GM18526 (cell line): ENCODE measurements around the gene PARD3.

Experiments used
- POLR2A ChIP-seq: IDR thresholded peaks from 3 replicates; pipeline ENCODE4 v1.6.1; 2011; ENCODE audit not compliant: insufficient read length; ENCODE audit errors: extremely low read depth

PARD3 gene

DNA sequence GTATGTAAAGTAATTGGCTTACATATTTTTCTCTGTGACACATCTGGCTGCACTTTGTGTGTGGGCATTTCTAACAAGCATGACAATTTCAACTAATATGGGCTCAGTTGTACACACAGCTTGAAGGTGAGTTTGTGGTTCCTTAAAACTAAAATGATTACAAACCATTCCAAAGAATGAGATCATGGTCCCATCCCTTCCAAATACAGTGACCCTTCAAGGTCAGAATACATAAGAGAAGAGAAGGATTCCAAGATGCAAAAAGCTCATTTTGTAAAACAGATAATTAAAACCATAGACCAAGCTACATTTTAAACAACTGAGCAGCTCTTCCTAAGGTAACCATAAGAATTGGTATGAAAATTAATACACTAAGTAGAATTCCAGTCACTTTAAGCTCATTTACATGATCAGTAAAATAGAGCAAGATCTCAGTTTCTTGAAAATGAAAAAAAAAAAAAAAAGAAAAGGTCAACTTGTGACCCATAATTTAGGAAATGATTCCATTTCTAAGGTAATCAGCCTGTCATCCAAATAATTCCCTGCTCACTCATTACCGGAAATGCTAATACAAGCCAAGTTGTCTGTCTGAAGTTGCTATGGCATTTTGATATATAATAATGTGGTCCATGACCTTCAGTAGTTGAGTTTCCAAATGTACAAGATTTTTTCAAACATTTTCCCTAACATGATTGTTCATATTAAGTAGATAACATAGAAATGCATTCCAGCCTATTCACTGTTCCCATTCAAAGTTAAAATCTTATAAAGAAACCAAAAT is 688.5 kb downstream of the PARD3 start:
- no peak for TF ChIP-seq POLR2A

- TF ChIP-seq POLR2A: no peak
Observed at GRCh38 chr10:34125702-34126101, 689.4 kb downstream of the PARD3 start.

GRCh38 chr10:34124522-34125035 is 690.5 kb downstream of the PARD3 start:
- no peak for TF ChIP-seq POLR2A

- TF ChIP-seq POLR2A: no peak
Observed at GRCh38 chr10:34121781-34122622, 693.1 kb downstream of the PARD3 start.

GRCh38 chr10:34121125-34121753 is 693.9 kb downstream of the PARD3 start:
- no peak for TF ChIP-seq POLR2A

GRCh38 chr10:34119456-34119855 is 695.6 kb downstream of the PARD3 start:
- no peak for TF ChIP-seq POLR2A

DNA sequence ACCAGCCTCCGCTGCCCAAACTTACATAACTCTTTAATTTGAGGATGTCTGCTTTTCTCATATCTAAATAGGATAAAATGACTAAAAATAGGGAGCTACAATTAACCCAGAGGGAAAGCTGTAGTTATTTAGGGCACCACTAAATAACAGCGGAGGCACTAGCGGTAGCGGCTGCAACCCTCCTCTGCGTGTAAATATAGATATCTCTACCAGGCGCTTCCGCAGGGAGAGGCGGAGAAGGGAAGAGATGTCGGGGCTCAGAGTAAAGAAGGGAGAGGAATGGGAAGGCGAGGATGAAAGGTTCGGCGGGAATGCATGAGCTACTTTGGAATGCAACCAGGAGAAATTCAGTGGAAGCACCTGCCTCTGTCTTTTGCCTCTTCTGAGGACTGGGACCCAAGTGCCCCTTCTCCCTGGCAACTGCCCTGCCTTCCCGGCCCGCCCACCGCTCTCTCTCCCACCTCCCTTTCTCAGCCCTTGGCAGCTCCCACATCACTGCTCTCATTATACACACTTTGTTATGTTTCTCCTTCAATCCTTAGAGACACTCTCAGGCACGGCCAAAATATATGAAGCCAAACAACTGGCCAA is 698.3 kb downstream of the PARD3 start:
- no peak for TF ChIP-seq POLR2A

- TF ChIP-seq POLR2A: no peak
Observed at GRCh38 chr10:34116220-34116641, 698.9 kb downstream of the PARD3 start.

GRCh38 chr10:34114914-34115313 is 700.2 kb downstream of the PARD3 start:
- TF ChIP-seq POLR2A: no peak

GRCh38 chr10:34113504-34114225 is 701.4 kb downstream of the PARD3 start:
- TF ChIP-seq POLR2A: no peak

DNA sequence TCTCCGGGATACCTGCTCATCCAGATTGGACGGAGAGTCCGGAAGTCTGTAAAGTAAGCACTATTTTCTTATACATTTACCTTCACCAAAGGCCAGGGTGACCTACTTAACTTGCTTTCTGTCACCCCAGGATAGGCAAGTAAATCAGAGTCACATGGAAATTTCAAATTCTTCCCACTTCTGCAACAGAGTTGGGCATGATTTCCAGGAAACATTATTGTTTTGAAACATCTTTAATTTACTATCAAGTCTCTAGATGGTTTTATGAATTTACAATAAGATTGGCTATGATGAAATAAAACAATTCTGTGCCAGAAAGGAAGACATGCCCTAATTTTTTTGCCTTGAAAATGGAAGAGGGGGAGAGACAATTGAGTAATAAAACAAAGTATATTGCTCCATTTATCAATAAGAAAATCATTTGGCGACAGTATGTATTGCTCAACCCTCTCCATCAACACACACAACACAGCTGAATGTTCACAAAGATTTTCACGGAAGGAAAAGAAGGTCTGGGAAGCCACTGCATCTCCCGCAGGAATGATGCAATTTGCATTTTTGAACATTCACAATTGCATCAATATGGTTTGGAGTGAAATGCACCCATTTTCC is 702.8 kb downstream of the PARD3 start:
- no peak for TF ChIP-seq POLR2A

DNA sequence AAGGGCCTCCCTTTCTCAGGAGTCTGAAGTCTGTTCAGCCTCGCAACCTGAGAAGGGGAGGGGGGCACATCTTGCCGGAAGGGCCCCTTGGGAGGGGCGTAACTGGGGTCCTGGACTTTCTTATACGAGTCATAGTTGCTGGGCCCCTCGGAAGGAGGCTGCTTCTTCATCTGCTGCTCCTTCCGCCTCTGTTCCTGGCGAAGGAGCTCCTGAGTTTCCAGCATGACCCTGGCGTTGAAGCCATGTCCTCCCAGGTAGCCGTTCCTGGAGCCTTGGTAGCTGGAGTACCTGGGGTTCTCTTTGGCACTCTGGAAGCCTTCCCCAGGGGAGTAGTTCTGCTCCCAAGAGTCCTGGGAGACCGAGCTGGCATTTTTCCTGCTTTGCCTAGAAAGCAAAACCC is 703.9 kb downstream of the PARD3 start:
- no peak for TF ChIP-seq POLR2A

DNA sequence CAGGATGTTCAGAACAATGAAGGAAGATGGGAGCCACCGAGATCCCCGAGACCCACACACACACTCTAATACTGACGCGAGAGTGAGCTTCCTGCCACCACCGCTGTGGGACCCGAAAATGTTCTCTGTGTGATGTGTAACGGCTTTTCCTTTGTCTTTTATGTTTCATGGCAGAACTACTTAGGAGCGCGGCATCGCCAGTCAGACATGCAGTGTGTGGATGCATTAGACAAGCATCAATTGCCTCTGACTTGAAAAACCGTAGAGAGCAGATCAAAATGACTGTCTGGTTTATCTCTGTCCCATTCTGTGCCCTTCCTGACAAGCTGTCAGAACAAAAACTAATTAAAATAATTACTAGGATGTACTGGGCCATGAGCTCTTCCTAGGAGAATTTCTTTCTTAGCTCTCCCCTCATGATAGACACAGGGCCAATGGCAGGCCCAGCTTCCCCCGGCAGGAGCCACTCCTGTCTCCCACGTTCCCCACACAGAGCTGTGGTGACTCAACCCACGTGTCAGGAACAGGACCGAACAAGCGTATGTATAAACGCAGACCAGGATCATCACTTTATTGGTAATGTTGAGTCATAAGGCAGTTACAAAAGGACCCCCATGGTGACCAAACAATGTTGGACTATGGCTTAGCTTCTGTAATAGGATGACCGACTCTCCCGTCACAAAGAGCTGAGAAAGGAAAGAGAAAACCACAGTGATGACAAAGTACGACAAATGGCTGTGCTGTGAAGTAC is 705.0 kb downstream of the PARD3 start:
- TF ChIP-seq POLR2A: no peak

DNA sequence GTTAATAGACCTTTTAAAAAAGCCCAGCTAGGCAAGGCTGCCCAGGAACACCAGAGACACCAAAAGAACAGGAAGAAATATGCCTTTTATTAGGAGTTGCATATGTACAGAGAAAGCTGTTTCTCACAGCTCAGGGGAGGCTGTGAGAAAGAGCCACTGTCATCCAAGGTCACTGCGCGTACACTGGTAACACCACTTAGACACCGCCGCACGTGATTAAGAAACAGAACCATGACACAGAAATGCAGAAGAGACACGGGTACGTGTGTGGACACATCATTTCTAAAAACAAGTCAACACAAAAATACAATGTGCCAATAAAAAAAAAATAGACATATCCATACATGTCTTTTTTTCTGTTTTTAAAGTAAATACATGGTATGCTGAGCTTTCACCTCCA is 705.6 kb downstream of the PARD3 start:
- TF ChIP-seq POLR2A: no peak
